HepG2 (cell line): Measurements from ENCODE around the gene APCDD1L. TPM values are rescaled to one million over a fixed set of nuclear protein-coding genes. Genes with fewer than 3 reads are reported as not detected.

Experiments
- FOXP1 ChIP-seq, 2 experiments: fragments of 450-650 bp in 1 of 2; IDR thresholded peaks; 2 replicates each; pipeline ENCODE4 v1.6.1; 2017 to 2018; ENCODE audit warnings: antibody characterized with exemption in 1 of 2
- GABPA ChIP-seq, 2 experiments: IDR thresholded peaks; 2 replicates each; pipeline ENCODE4 v1.6.1; 2011 to 2016; ENCODE audit warnings: low read depth in 2 of 2, low read length in 1 of 2, missing biosample characterization in 1 of 2, missing genetic modification characterization in 1 of 2
- NFIC ChIP-seq: IDR thresholded peaks from 2 replicates; pipeline ENCODE4 v1.6.1; 2012; ENCODE audit warnings: mild to moderate bottlenecking, low read length, inconsistent platforms
- RXRB ChIP-seq: IDR thresholded peaks from 2 replicates; pipeline ENCODE4 v1.6.1; 2016; ENCODE audit warnings: borderline replicate concordance, missing genetic modification reagents, missing compliant biosample characterization
- SNRNP70 ChIP-seq: fragments of 200-400 bp; formaldehyde crosslinking; IDR thresholded peaks from 2 replicates; pipeline ENCODE4 v1.6.1; 2017; ENCODE audit warnings: mild to moderate bottlenecking, low read depth, low read length, moderate library complexity
- YEATS4 ChIP-seq: sonication (generic); formaldehyde crosslinking; IDR thresholded peaks from 2 replicates; pipeline ENCODE4 v1.4.0; 2020; ENCODE audit warnings: missing genetic modification reagents, borderline replicate concordance
- ZFP36L1 ChIP-seq: sonication (generic); formaldehyde crosslinking; IDR thresholded peaks from 2 replicates; pipeline ENCODE4 v1.8.0; 2022; ENCODE audit warnings: mild to moderate bottlenecking, missing genetic modification reagents, moderate library complexity
- polyA plus RNA-seq, 8 experiments: library from polyadenylated mRNA; depleted of rRNA in 3 of 8; stranded (reverse) in 7 of 8; unstranded in 1 of 8; fragments of >200 nt; fragmentation: Illumina TruSeq in 4 of 8; extraction: Trizol in 4 of 8; gene quantifications; 2 replicates each; pipeline versions ENCODE4 v1.2.1 to v1.2.3, GENCODE V29; 2011 to 2016; ENCODE audit warnings: low read depth in 4 of 8, missing spikeins in 1 of 8, mixed read lengths in 1 of 8; ENCODE audit not compliant: insufficient read depth in 1 of 8
- total RNA-seq, 5 experiments: library from RNA; depleted of rRNA; stranded (reverse); fragments of >200 nt; fragmentation: Illumina TruSeq; extraction: Trizol; gene quantifications; 2 replicates each; pipeline ENCODE4 v1.2.3, GENCODE V29; 2016; ENCODE audit warnings: low read depth in 1 of 5
- TF ChIP-seq, protein P1 (sequence below): sonication (generic); formaldehyde crosslinking; IDR thresholded peaks from 2 replicates; pipeline ENCODE4 v1.5.0; 2020; ENCODE audit warnings: missing genetic modification reagents, mild to moderate bottlenecking, borderline replicate concordance
- TF ChIP-seq, protein P2 (sequence below): IDR thresholded peaks from 2 replicates; pipeline ENCODE4 v1.6.1; 2016; ENCODE audit warnings: low read depth
- TF ChIP-seq, protein P3 (sequence below): sonication (generic); formaldehyde crosslinking; IDR thresholded peaks from 2 replicates; pipeline ENCODE4 v1.4.0; 2020; ENCODE audit warnings: missing genetic modification reagents
- TF ChIP-seq, protein P4 (sequence below): sonication (generic); formaldehyde crosslinking; conservative IDR thresholded peaks from 2 replicates; pipeline ENCODE4 v1.8.1; 2023; ENCODE audit warnings: missing genetic modification reagents
- TF ChIP-seq, protein P5 (sequence below): IDR thresholded peaks from 2 replicates; pipeline ENCODE4 v1.6.1; 2016
- TF ChIP-seq, protein P6 (sequence below): sonication (generic); formaldehyde crosslinking; IDR thresholded peaks from 2 replicates; pipeline ENCODE4 v1.4.0; 2020; ENCODE audit warnings: missing genetic modification reagents

APCDD1L gene
- total and polyA plus RNA-seq, 2 of the 13 experiments (the other 11 are each of a cell fraction or from before 2014, with no cell fraction given), result not detected

DNA sequence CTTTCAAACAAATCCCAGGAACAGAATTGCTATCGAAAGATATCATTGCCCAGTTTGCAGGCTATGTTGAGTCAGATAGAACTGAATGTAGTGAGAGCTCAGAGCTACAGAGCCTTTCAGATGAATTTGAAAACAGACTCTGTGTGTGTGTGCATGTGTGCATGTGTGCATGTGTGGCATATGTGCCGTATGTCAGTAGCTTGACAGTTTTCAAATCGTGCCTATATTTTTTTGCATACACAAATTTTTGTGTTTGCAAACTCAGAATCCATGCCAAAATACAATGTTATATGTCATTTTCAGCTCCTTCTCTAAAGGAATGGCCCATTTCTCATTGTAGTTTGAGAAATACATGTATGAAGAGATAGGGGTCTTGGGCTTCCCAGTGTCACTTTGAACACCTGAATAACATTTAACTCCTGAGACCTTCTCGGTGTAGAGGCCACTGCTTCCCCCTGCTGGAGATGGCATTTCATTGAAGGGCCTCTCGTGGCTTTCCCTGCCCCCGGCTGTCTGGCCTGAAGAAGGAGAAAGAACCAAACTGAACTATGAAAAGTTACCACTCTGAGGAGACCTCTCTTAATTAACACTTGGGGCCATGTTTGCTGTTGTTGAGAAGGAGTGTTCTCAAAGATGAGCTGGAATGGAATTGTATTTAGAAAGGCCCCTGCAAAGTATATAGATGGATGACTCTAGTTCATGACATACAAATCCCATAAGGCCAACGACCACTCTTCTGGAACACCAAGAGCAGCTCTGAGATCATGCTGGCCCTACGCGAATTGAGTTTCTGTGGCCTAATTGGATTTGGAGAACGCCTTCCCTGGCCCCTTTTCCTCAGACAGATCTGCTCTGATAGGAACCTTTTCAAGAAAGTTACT, 67.4 kb downstream of the APCDD1L start (continued):
- TF ChIP-seq RXRB (peak; percentile 33; the same call in 1 of the 2 replicates), SNRNP70 (no peak), GABPA (IDR thresholded peaks at IDR 0.05; ENCODE audit: low read depth, low read length) (no peak), GABPA (CRISPR knock-in tag; IDR thresholded peaks at IDR 0.05; ENCODE audit: low read depth) (no peak), FOXP1 (IDR thresholded peaks at IDR 0.05) (no peak), FOXP1 (CRISPR knock-in tag; IDR thresholded peaks at IDR 0.05) (no peak), YEATS4 (no peak), ZFP36L1 (CRISPR knock-in tag) (no peak), NFIC (no peak)
- TF ChIP-seq, protein P1, sequence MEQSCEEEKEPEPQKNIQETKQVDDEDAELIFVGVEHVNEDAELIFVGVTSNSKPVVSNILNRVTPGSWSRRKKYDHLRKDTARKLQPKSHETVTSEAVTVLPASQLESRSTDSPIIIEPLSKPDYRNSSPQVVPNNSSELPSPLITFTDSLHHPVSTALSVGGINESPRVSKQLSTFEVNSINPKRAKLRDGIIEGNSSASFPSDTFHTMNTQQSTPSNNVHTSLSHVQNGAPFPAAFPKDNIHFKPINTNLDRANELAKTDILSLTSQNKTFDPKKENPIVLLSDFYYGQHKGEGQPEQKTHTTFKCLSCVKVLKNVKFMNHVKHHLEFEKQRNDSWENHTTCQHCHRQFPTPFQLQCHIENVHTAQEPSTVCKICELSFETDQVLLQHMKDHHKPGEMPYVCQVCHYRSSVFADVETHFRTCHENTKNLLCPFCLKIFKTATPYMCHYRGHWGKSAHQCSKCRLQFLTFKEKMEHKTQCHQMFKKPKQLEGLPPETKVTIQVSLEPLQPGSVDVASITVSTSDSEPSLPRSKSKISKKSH (CRISPR knock-in tag), result no peak
- TF ChIP-seq, protein P2, sequence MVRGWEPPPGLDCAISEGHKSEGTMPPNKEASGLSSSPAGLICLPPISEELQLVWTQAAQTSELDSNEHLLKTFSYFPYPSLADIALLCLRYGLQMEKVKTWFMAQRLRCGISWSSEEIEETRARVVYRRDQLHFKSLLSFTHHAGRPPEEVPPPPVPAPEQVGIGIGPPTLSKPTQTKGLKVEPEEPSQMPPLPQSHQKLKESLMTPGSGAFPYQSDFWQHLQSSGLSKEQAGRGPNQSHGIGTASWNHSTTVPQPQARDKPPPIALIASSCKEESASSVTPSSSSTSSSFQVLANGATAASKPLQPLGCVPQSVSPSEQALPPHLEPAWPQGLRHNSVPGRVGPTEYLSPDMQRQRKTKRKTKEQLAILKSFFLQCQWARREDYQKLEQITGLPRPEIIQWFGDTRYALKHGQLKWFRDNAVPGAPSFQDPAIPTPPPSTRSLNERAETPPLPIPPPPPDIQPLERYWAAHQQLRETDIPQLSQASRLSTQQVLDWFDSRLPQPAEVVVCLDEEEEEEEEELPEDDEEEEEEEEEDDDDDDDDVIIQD (CRISPR knock-in tag), result 0 out of 2 replicates have a peak, but pooled peaks have one; percentile 21
- TF ChIP-seq, protein P3, sequence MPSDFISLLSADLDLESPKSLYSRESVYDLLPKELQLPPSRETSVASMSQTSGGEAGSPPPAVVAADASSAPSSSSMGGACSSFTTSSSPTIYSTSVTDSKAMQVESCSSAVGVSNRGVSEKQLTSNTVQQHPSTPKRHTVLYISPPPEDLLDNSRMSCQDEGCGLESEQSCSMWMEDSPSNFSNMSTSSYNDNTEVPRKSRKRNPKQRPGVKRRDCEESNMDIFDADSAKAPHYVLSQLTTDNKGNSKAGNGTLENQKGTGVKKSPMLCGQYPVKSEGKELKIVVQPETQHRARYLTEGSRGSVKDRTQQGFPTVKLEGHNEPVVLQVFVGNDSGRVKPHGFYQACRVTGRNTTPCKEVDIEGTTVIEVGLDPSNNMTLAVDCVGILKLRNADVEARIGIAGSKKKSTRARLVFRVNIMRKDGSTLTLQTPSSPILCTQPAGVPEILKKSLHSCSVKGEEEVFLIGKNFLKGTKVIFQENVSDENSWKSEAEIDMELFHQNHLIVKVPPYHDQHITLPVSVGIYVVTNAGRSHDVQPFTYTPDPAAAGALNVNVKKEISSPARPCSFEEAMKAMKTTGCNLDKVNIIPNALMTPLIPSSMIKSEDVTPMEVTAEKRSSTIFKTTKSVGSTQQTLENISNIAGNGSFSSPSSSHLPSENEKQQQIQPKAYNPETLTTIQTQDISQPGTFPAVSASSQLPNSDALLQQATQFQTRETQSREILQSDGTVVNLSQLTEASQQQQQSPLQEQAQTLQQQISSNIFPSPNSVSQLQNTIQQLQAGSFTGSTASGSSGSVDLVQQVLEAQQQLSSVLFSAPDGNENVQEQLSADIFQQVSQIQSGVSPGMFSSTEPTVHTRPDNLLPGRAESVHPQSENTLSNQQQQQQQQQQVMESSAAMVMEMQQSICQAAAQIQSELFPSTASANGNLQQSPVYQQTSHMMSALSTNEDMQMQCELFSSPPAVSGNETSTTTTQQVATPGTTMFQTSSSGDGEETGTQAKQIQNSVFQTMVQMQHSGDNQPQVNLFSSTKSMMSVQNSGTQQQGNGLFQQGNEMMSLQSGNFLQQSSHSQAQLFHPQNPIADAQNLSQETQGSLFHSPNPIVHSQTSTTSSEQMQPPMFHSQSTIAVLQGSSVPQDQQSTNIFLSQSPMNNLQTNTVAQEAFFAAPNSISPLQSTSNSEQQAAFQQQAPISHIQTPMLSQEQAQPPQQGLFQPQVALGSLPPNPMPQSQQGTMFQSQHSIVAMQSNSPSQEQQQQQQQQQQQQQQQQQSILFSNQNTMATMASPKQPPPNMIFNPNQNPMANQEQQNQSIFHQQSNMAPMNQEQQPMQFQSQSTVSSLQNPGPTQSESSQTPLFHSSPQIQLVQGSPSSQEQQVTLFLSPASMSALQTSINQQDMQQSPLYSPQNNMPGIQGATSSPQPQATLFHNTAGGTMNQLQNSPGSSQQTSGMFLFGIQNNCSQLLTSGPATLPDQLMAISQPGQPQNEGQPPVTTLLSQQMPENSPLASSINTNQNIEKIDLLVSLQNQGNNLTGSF (CRISPR knock-in tag), result no peak
- TF ChIP-seq, protein P4, sequence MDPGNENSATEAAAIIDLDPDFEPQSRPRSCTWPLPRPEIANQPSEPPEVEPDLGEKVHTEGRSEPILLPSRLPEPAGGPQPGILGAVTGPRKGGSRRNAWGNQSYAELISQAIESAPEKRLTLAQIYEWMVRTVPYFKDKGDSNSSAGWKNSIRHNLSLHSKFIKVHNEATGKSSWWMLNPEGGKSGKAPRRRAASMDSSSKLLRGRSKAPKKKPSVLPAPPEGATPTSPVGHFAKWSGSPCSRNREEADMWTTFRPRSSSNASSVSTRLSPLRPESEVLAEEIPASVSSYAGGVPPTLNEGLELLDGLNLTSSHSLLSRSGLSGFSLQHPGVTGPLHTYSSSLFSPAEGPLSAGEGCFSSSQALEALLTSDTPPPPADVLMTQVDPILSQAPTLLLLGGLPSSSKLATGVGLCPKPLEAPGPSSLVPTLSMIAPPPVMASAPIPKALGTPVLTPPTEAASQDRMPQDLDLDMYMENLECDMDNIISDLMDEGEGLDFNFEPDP (CRISPR knock-in tag), result no peak
- TF ChIP-seq, protein P5, sequence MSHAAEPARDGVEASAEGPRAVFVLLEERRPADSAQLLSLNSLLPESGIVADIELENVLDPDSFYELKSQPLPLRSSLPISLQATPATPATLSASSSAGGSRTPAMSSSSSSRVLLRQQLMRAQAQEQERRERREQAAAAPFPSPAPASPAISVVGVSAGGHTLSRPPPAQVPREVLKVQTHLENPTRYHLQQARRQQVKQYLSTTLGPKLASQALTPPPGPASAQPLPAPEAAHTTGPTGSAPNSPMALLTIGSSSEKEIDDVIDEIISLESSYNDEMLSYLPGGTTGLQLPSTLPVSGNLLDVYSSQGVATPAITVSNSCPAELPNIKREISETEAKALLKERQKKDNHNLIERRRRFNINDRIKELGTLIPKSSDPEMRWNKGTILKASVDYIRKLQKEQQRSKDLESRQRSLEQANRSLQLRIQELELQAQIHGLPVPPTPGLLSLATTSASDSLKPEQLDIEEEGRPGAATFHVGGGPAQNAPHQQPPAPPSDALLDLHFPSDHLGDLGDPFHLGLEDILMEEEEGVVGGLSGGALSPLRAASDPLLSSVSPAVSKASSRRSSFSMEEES, result 0 out of 2 replicates have a peak, but pooled peaks have one; percentile 41
- TF ChIP-seq, protein P6, sequence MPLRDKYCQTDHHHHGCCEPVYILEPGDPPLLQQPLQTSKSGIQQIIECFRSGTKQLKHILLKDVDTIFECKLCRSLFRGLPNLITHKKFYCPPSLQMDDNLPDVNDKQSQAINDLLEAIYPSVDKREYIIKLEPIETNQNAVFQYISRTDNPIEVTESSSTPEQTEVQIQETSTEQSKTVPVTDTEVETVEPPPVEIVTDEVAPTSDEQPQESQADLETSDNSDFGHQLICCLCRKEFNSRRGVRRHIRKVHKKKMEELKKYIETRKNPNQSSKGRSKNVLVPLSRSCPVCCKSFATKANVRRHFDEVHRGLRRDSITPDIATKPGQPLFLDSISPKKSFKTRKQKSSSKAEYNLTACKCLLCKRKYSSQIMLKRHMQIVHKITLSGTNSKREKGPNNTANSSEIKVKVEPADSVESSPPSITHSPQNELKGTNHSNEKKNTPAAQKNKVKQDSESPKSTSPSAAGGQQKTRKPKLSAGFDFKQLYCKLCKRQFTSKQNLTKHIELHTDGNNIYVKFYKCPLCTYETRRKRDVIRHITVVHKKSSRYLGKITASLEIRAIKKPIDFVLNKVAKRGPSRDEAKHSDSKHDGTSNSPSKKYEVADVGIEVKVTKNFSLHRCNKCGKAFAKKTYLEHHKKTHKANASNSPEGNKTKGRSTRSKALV (CRISPR knock-in tag), result peak; percentile 63; the same call in 1 of the 2 replicates
